T-helper 2 cell treated with Interferon-gamma antibody and Interleukin-4, amounts not matched to agents 5 μg/mL and 100 μg/mL, for 36 hours (primary cell): ENCODE data around the gene KDELR3.

Source experiments
- DNase-seq: peaks from one replicate; pipeline ENCODE4 v3.0.0; 2021; ENCODE audit warnings: low spot score
- H3K27ac Mint-ChIP-seq: one replicate; pipeline ENCODE4 v1.8.0; 2021; ENCODE audit warnings: mild to moderate bottlenecking, mixed read lengths
- H3K27me3 Mint-ChIP-seq: one replicate; pipeline ENCODE4 v1.8.0; 2021; ENCODE audit warnings: low read depth, mixed read lengths
- H3K36me3 Mint-ChIP-seq: one replicate; pipeline ENCODE4 v1.8.0; 2021; ENCODE audit warnings: low read depth, mixed read lengths
- H3K4me1 Mint-ChIP-seq: one replicate; pipeline ENCODE4 v1.8.0; 2021; ENCODE audit warnings: low read depth, mixed read lengths
- H3K4me3 Mint-ChIP-seq: one replicate; pipeline ENCODE4 v1.8.0; 2022; ENCODE audit warnings: mild to moderate bottlenecking, moderate library complexity, mixed read lengths
- H3K9me3 Mint-ChIP-seq: one replicate; pipeline ENCODE4 v1.8.0; 2021; ENCODE audit warnings: mixed read lengths

The KDELR3 gene

GRCh38 chr22:38467904-38468442 is at the start of gene KDELR3:
Gene KDELR3, plus strand, starts transcription at chr22:38468096. Its CDS starts 138 bp downstream, at chr22:38468234.
- no peaks in the 10 kb centered on the region for H3K36me3 Mint-ChIP-seq
- H3K4me1 Mint-ChIP-seq, result peaks cover 12% of the 10 kb centered on the region
- peak within 1 kb of the TSS; percentile 78 for H3K4me3 Mint-ChIP-seq
- peak; percentile 79 for DNase-seq
- H3K27me3 Mint-ChIP-seq, result peaks cover 40% of the 10 kb centered on the region
- H3K27ac Mint-ChIP-seq, result peak within 1 kb of the TSS; percentile 26
- H3K9me3 Mint-ChIP-seq, result no peaks in the 10 kb centered on the region

GRCh38 chr22:38418589-38418988 is 49.3 kb upstream of the KDELR3 start:
- Mint-ChIP-seq H3K27ac (no peak overlapping the region), H3K27me3 (no peaks in the 10 kb centered on the region), H3K4me3 (no peak overlapping the region), H3K36me3 (no peaks in the 10 kb centered on the region), H3K9me3 (no peaks in the 10 kb centered on the region), H3K4me1 (no peaks in the 10 kb centered on the region)
- no peak for DNase-seq

- Mint-ChIP-seq H3K36me3 (no peaks in the 10 kb centered on the region), H3K4me1 (no peaks in the 10 kb centered on the region), H3K27ac (no peak overlapping the region), H3K9me3 (no peaks in the 10 kb centered on the region), H3K4me3 (no peak overlapping the region), H3K27me3 (no peaks in the 10 kb centered on the region)
- no peak for DNase-seq
These were observed 48.6 kb upstream of the KDELR3 start for GRCh38 chr22:38419121-38419857.

- no peaks in the 10 kb centered on the region for H3K27me3 Mint-ChIP-seq
- no peaks in the 10 kb centered on the region for H3K36me3 Mint-ChIP-seq
- H3K9me3 Mint-ChIP-seq, result no peaks in the 10 kb centered on the region
- H3K4me3 Mint-ChIP-seq, result no peak overlapping the region
- DNase-seq, result no peak
- H3K27ac Mint-ChIP-seq, result no peak overlapping the region
- H3K4me1 Mint-ChIP-seq, result no peaks in the 10 kb centered on the region
These were observed 48.1 kb upstream of the KDELR3 start for GRCh38 chr22:38419858-38420160.

- DNase-seq, result no peak
- H3K4me1 Mint-ChIP-seq, result no peaks in the 10 kb centered on the region
- H3K4me3 Mint-ChIP-seq, result no peak overlapping the region
- H3K27me3 Mint-ChIP-seq, result no peaks in the 10 kb centered on the region
- no peak overlapping the region for H3K27ac Mint-ChIP-seq
- no peaks in the 10 kb centered on the region for H3K36me3 Mint-ChIP-seq
- H3K9me3 Mint-ChIP-seq, result no peaks in the 10 kb centered on the region
These were observed 47.2 kb upstream of the KDELR3 start for GRCh38 chr22:38420734-38421133.

GRCh38 chr22:38422611-38423511 is 45.0 kb upstream of the KDELR3 start:
- H3K9me3 Mint-ChIP-seq, result no peaks in the 10 kb centered on the region
- H3K36me3 Mint-ChIP-seq, result no peaks in the 10 kb centered on the region
- H3K4me3 Mint-ChIP-seq, result no peak overlapping the region
- no peak for DNase-seq
- no peaks in the 10 kb centered on the region for H3K27me3 Mint-ChIP-seq
- no peak overlapping the region for H3K27ac Mint-ChIP-seq
- no peaks in the 10 kb centered on the region for H3K4me1 Mint-ChIP-seq

GRCh38 chr22:38423512-38424503 is 44.1 kb upstream of the KDELR3 start:
- Mint-ChIP-seq H3K9me3 (no peaks in the 10 kb centered on the region), H3K27ac (no peak overlapping the region), H3K27me3 (no peaks in the 10 kb centered on the region), H3K36me3 (no peaks in the 10 kb centered on the region), H3K4me3 (no peak overlapping the region), H3K4me1 (no peaks in the 10 kb centered on the region)
- DNase-seq, result no peak

GRCh38 chr22:38424525-38425080 is 43.3 kb upstream of the KDELR3 start:
- Mint-ChIP-seq H3K9me3 (no peaks in the 10 kb centered on the region), H3K27ac (no peak overlapping the region), H3K27me3 (no peaks in the 10 kb centered on the region), H3K4me1 (no peaks in the 10 kb centered on the region), H3K36me3 (no peaks in the 10 kb centered on the region), H3K4me3 (no peak overlapping the region)
- DNase-seq, result no peak

- no peak for DNase-seq
- no peak overlapping the region for H3K4me3 Mint-ChIP-seq
- H3K36me3 Mint-ChIP-seq, result no peaks in the 10 kb centered on the region
- H3K9me3 Mint-ChIP-seq, result no peaks in the 10 kb centered on the region
- no peaks in the 10 kb centered on the region for H3K4me1 Mint-ChIP-seq
- no peaks in the 10 kb centered on the region for H3K27me3 Mint-ChIP-seq
- no peak overlapping the region for H3K27ac Mint-ChIP-seq
These were observed 41.3 kb upstream of the KDELR3 start for GRCh38 chr22:38426628-38427027.

GRCh38 chr22:38427465-38427864 is 40.4 kb upstream of the KDELR3 start:
- no peaks in the 10 kb centered on the region for H3K9me3 Mint-ChIP-seq
- no peaks in the 10 kb centered on the region for H3K27me3 Mint-ChIP-seq
- no peak overlapping the region for H3K27ac Mint-ChIP-seq
- no peak overlapping the region for H3K4me3 Mint-ChIP-seq
- no peak for DNase-seq
- no peaks in the 10 kb centered on the region for H3K36me3 Mint-ChIP-seq
- no peaks in the 10 kb centered on the region for H3K4me1 Mint-ChIP-seq

GRCh38 chr22:38427940-38428339 is 40.0 kb upstream of the KDELR3 start:
- H3K4me1 Mint-ChIP-seq, result no peaks in the 10 kb centered on the region

GRCh38 chr22:38428714-38429113 is 39.2 kb upstream of the KDELR3 start:
- no peak for DNase-seq
- Mint-ChIP-seq H3K27me3 (no peaks in the 10 kb centered on the region), H3K27ac (no peak overlapping the region), H3K4me3 (no peak overlapping the region), H3K9me3 (no peaks in the 10 kb centered on the region), H3K36me3 (no peaks in the 10 kb centered on the region), H3K4me1 (no peaks in the 10 kb centered on the region)

More at GRCh38 chr22:38427940-38428339, 40.0 kb upstream of the KDELR3 start:
- Mint-ChIP-seq H3K27ac (no peak overlapping the region), H3K27me3 (no peaks in the 10 kb centered on the region), H3K4me3 (no peak overlapping the region), H3K9me3 (no peaks in the 10 kb centered on the region), H3K36me3 (no peaks in the 10 kb centered on the region)
- DNase-seq, result no peak

- no peaks in the 10 kb centered on the region for H3K4me1 Mint-ChIP-seq
- no peak overlapping the region for H3K27ac Mint-ChIP-seq
- no peaks in the 10 kb centered on the region for H3K36me3 Mint-ChIP-seq
- no peaks in the 10 kb centered on the region for H3K27me3 Mint-ChIP-seq
- DNase-seq, result no peak
- no peak overlapping the region for H3K4me3 Mint-ChIP-seq
- no peaks in the 10 kb centered on the region for H3K9me3 Mint-ChIP-seq
These were observed 38.3 kb upstream of the KDELR3 start for GRCh38 chr22:38429499-38430068.
